Sigmoid colon (tissue), 4 donors: ENCODE data around the gene ALX4.

Experiments used
- POLR2A ChIP-seq, 2 donors: fragments of 450-650 bp; IDR thresholded peaks; one replicate each; pipeline ENCODE4 v1.6.1; 2016; ENCODE audit warnings: antibody characterized with exemption in 2 of 2, mild to moderate bottlenecking in 2 of 2, moderate library complexity in 2 of 2
- POLR2AphosphoS5 ChIP-seq, 4 donors: sonication (generic); formaldehyde crosslinking; IDR thresholded peaks; one replicate each; pipeline ENCODE4 v1.6.1; 2017; ENCODE audit warnings: antibody characterized with exemption in 4 of 4
- TF ChIP-seq, protein P1 (sequence below), 4 experiments: fragments of 450-650 bp in 3 of 4; fragments of 200-600 bp in 1 of 4; IDR thresholded peaks; one replicate each; pipeline ENCODE4 v1.5.1; 2016 to 2019; ENCODE audit warnings: antibody characterized with exemption in 4 of 4, mild to moderate bottlenecking in 3 of 4, moderate library complexity in 2 of 4

DNA sequence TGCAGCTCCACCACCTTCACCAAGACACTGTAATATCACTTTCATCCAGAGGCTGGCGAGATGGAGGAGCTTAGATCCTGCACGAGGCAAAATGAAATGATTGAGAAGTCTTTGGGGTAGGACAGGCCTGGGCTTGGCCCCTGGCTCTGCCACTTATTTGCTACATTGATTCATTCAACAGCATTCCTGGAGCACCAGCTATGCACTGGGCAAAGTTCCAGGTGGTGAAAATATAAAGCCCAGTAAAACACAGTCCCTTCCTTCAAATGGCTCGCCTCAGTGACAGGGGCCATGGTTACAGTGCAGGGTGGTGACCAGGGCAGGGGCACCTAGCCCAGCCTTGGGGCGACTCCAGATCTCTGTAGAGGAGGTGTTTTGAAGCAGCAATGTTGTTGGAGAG, 19.7 kb downstream of the ALX4 start:
- TF ChIP-seq, protein P1, sequence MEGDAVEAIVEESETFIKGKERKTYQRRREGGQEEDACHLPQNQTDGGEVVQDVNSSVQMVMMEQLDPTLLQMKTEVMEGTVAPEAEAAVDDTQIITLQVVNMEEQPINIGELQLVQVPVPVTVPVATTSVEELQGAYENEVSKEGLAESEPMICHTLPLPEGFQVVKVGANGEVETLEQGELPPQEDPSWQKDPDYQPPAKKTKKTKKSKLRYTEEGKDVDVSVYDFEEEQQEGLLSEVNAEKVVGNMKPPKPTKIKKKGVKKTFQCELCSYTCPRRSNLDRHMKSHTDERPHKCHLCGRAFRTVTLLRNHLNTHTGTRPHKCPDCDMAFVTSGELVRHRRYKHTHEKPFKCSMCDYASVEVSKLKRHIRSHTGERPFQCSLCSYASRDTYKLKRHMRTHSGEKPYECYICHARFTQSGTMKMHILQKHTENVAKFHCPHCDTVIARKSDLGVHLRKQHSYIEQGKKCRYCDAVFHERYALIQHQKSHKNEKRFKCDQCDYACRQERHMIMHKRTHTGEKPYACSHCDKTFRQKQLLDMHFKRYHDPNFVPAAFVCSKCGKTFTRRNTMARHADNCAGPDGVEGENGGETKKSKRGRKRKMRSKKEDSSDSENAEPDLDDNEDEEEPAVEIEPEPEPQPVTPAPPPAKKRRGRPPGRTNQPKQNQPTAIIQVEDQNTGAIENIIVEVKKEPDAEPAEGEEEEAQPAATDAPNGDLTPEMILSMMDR (IDR thresholded peaks at IDR 0.05) = no peak
- no peak for TF ChIP-seq POLR2AphosphoS5 (IDR thresholded peaks at IDR 0.05)
- TF ChIP-seq POLR2A (IDR thresholded peaks at IDR 0.05) = no peak
